DMS114 treated with DMSO at 0.1 percent for 48 hours (cell line): ENCODE measurements around the gene PON2.
A peak's percentile ranks its signal among the peaks of the same experiment; 100 is the strongest.
"Not testable (repeated sequence)": the region's sequence is repeated elsewhere in the genome, so short reads cannot be mapped to it uniquely, and the experiment has no call there.

ENCODE experiments used
- DNase-seq: peaks from one replicate; lab custom pipeline; 2025; ENCODE audit not compliant: unreplicated experiment; lab: John Stamatoyannopoulos, UW

PON2 gene

DNA sequence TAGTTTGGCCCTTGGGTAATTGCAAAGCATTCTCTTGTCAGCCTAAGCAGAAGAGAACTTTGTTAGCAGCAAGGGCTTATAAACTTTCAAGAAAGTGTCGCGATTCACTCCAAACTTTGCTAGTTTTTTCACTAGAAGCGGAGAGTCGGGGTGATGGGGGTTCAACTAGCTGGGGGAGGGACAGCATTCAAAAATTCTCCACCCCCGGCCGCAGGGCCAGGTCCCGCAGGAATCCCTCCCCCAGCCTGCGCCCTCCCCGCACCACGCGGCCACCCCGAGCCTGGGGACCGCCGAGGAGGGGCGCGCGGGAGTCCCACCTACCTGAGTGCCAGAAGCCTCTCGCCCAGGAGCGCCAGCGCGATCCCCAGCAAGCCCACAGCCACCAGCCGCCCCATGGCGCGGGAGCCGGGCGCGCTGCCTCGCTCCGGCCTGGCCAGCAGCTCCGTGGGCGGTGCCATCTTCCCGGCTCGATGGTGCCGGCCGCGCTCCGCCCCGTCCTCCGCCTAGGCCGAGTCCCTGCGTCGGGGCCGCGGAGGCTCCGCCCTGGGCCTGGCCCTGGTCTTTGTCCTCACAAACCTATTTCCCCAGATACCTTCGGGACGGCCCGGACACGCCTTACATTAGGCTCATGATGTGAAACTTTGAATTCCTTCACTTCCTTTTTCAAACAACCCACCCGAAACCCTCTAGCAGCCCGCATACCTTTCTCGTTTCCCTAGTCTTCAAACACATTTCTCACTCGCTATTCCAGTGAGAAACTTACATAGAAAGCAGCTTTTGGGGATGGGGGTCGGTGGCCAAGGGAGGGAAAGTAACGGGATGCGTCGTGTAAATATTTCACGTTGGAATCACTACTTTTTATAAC is at the start of gene PON2:
Gene PON2 (minus strand): TSS at position 472 of the 865 bp plus-strand sequence. CDS start 77 bp downstream, at position 395.
- peak; percentile 54 for DNase-seq

DNA sequence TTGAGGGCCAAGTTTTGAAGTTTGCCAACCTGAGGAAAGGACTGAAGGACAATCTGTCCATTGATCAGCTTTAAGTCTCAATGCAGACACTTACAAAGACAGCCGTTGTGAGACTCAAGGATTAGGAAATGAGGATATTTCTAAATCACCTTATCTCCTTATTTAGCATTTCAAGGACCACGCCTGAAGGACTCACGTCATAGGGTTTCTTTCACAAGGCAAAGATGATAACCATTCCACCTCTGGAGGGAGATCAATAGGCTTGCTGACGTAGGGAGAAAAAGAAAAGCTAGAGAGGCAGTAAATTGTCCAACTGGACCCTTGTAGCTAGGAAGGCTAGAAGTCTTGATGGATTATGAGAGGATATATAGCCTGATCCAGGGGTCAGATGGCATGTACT is 47.6 kb upstream of the PON2 start:
- no peak for DNase-seq

DNA sequence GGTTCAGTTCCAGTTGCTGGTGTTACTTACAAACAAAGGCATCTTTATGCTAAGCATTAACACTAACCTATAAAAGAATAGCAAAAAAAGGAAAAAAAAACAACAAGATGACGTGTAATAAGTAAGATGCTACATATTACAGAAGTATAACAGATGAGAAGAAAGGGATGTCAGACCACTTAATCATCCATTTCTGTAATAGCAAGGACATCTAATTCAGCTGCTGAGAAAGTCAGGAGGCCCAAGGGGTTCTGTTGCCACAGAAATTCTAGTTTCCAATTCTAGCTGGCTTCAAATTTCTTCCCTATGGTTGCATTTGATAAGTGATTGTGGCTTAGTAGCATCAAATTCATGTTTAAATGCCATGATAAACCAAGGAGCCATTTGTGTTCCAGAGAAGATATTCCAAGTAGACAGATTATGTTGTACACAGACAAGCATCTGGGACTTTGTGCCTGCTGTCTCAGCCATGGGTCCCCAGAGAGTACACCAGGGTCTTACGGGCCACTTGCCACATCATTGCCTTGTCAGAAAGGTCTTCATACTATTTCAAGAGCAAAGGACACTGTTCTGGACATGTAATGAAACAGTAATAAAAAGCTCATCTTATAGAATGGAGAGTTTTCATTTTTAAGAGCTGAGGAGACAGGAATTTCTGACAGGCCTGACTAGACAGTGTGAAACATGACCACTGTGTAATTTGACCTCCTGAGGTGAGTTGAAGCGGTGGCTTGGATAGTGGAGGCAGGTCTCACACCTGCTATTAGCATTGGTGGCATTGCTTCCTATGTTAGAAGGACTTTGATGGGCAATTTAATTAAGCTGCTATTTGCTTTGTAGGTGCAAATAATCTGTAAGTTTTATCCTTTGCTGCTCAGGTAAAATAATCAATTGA is 46.7 kb upstream of the PON2 start:
- DNase-seq = no peak

DNA sequence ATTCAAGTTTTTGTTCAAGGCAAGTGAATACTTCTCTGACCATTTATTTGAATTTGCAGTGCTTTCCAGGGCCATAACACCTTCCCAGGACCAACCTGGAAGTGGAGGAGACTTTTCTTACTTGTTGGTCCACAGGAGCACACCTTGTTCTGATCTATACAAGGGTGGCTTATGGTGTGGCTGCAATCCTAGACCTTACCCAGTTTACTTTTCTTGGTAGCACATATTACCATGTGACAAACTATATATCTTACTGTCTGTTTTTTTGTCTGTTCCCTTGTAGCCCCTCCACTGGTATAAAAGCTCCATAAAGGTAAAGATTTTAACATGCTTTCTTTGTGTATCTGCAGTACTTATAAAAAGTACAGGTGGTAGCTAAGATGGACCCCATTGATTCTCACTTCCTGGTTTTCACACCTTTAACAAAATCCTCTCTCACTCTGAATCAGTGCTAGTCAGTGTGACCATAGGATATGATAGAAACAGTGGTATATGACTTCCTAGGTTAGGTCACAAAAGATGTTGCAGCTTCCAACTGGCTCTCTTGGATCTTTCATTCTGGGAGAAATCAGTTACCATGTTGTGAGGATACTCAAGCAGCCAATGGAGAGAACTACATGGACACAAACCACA is 45.3 kb upstream of the PON2 start:
- no peak for DNase-seq

DNA sequence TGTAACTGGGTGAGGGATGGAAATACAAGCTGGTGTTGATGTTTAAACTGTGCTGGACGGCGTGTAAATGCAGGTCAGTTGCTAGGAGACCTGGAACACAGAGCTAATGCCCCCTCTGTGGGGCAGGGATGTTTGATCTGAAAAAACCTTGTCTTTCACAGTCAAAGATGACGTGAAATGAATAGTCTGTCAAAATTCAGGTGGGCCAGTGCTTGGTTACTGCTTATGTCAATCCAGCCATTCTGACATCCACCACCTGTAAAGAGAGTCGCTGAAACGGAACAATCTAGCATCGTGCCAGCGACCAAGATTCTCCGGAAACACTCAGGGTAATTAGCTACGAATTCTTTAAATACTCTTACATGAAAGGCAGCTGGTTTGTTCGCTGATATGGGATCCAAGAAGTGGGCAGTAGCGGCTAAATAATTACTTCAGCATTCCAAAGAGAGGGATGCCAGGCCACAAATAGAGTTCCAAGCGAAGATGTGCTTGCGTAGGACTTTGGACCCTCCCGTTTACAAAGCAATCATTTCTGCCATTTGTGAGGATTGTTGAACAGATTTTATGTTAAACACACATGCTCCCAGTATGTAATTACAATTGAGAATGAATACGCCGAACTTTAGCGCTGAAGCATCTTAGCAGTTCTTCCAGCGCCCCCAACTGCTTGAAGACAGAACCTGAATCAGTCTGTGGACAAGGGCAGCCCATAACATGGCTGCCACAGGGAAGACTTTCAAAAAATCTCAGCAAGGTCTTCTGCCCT is 43.6 kb upstream of the PON2 start:
- peak; percentile 46 for DNase-seq

DNA sequence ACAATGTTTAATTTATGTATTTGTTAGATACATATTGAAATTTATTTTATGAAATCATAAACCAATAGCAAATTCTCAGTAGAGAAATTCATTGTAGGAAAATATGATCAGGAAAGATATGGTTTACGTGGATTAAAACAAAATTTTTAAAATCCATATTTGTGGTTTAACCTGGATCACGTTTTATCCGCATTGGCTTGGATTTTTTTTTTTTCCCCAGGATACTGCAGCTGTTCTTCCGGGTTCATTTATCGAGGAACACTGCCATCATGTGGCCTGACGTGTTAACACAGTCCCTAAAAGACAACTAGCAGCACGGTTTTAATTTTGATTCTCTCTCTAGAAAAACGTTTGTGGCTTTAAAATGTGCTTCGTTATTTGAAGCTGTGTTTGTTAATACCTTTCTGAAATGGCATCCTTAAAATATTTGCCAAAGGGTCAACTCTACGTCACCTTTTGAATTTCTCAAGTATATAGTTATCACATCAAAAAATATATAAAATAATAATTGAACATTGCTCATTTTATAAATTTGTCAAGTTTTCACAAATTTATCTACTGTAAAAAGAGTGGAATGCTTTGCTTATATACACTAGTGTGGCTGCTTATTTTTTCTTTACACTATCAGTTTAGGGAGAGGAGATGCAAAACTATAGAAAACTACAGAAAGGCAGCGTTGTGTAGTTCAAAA is 42.2 kb upstream of the PON2 start:
- peak; percentile 52 for DNase-seq

DNA sequence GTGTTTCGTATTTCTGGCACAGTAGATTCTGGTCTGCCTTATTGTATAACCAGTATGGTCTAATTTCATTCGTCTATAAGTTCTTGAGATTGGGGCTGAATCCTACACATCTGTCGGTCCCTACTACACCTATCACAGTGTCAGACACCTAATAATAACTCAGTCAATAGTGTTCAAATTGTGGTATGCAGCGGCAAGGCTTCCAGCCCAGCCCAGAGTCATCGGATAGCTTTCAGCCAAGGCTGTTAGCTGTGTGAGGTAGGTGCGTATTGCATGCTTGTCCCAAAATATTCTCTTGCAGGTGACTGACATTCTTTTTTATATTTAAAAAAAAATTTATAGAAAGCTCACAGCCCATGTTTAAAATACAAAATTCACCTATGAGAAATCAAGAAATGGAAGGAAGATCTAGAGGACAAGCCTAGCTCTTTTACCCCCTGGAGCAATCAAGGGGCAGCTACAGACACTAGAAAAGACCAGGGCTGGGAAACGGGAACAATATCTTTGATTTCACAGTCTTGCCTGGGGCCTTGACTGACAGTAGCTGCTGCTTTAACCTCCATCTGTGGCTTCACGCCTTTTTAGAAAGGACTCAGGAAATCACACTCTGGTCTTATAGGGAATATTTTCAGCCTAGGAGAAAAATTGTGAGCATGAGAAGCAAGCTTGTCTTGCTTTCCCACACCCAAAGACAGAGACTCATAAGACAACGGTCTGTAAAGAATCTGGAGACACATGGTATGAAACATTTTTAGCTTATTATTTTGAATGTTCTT is 41.4 kb upstream of the PON2 start:
- no peak for DNase-seq

DNA sequence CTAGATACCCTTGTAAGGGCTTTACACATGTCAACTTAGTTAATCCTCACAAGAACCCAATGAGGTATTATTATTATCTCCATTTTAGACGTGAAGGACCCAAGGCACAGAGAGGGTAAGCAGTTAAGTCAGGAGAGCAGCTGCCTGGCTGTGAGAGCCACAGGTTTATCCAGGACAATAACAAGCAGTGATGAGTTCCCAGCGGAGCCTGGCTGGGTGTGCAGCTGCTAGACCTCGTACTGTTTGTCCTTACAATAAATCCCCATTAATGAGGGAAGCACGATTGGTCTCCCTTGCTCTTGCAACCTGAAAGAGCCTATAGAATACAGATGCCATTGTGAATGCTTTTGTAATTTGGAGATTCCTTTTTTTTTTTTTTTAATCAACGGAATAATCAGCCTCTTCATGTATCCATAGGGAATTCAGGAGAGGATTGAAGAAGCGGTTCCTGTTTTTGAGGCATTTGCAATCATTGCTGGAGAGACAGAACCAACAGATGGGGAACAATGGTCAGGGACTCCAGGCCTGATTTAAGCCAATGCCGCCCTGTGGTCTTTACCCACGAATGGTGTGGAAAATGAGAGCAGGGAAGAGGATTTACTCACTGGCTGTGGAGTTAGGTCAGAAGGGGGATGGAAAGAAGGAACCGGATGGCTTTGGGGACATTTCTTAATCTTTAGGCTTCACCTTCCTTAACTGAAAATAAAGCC is 38.6 kb upstream of the PON2 start:
- DNase-seq = no peak

DNA sequence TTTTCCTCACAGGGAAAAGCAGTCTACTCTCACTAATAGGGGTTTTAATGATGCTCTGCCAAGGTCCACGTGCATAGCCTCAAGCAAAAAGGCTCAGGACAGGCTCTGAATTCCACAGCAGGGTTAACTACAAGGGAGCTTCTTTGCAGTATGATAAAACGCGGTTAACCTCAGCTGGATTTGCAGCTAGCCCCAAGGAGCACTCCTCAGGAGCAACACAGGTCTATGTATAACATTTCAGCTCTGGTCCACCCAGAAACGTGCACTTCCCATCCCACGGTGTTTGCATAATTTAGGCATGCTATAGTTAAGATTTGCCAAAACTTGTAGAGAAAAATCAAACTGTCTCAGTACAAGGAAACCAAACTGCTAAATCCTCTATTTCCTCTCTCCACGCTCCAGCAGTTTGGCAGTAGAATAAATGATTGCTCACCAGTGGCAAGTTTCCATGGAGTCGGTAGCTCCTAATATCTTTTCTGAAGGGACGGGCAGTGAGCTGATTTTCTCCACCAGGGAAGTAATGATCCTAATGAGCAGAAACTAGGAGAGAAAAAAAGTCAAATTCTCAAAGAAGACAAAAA is 37.8 kb upstream of the PON2 start:
- DNase-seq = no peak

DNA sequence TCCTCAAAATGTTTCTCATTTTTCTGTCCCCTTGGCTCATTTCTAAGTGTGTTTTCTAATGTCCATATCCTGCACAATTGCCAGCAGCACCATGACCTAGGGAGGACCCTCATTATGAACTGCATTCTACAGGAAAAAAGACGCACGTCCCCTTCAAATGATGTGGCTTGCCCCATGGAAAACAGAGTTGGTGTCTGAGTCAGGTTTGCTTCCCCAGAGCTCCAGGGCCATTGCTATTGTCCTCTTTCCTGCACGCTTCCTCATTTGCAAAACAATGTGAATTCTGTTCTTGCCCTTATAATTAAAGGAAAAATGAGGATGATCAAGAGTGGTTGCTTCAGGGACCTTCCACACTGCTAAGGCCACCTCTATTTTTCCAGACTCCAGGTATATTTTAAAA is 36.2 kb upstream of the PON2 start:
- no peak for DNase-seq

DNA sequence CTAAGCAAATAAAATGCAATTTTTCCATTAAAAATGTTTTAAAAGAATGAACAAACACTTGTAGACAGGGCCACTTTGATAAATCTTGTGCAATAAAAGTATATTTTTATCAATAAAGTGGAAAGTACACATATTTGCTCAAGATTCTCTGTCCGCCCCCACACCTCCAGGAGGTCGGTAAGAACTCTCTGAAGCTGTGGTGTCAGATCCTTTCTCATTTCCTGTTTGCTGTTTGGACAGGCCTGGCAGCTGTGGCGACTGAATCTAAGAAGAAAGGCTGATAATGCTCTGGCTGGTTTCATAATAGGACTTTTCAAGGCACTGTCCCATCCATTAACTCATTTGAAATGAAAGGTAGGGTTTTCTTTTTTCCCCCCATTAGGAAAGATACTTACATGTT is 35.6 kb upstream of the PON2 start:
- no peak for DNase-seq

DNA sequence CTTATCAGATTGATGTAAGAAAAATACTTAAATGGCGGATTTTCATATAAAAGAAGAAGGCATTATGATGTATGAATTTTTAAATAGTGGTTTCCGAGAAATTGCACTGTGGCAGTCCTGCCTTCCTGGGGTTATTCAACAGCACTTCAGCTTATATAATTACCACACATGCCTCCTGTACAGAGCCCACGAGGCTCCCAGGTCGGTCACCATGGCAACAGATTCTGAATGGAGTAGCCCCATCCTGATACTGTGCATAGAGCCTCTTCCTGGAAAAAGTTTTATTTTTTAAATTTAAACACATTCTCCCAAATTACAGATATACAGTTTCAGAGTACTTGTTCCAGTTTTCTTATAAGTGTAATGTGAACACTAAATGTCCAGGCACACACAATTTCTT is 35.0 kb upstream of the PON2 start:
- no peak for DNase-seq

DNA sequence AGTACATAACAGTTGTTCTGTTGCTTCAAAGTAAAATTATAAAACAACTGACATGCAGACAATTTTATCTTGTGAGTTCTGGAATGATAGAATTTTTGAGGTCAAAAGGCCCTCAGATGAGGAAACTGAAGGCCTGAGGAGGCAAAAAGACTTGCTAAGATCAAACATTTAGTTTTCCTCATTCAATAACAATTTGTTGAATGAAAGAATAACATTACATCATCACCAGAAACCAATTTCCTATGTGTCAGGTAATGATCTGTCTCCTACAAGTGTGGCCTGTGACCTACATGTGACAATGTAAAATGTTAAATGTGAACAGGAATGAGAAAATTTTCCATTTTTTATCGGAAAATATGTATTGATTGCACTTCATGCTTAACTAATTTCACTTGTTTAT is 34.4 kb upstream of the PON2 start:
- DNase-seq = no peak

DNA sequence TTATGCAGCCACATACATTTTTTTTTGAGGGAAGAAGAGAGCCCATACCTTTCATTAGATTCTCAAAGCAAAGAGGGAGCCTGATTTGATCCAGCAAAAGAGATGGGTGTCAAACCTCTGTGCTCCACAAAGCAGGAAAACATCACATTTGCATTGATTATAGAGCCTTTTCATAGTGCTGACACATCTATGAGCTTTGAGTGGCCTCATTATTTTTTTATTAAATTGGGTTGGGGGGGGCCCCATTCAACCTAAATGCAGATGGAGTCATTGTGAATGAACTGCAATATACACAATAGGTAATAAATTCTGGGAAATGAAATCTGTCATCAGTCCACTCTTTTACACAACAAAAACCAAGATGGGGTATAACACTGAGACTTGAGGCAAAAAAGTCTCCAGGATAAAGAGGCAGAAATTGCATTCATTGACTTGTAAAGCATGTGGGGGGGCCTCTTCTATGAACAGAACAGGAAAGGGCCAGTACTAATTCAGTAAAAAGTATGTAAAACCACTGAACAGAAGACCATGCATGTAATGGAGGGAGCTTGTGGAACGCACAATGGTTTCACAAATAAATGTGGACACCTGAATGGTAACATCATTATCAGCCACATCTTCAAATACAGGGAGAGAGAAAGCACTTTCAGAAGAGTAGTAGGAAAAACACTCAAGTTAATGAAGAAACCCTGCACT is 33.2 kb upstream of the PON2 start:
- DNase-seq = no peak

DNA sequence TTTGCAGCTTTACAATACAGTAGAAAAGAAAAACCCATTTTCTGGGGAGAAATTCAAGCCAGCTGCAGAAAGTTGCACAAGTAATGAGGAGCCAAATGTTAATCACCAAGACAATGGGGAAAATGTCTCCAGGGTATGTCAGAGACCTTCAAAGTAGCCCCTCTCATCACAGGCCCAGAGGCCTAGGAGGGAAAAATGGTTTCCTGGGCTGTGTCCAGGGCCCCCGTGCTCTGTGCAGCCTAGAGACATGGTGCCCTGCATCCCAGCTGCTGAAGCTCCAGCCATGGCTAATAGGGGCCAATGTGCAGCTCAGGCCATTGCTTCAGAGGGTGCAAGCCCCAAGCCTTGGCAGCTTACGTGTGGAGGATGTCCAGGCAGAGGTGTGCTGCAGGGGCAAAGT is 25.8 kb upstream of the PON2 start:
- DNase-seq = not testable (repeated sequence)

DNA sequence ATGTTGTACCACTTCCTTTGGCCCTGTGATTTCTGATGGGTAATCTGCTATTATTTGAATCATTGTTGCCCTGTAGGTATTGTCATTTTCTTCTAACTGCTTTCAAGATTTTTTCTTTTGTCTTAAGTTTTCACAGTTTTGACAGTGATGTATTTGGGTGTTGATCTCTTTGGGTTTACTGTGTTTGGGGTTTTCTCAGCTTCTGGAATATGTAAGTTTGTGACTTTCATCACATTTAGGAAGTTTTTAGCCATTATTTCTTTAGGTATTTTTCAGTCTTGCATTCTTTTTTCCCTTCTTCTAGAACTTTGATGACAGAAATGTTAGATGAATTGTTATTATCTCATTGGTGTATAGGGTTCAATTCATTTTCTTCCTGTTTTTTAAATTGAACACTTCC is 23.1 kb upstream of the PON2 start:
- no peak for DNase-seq

DNA sequence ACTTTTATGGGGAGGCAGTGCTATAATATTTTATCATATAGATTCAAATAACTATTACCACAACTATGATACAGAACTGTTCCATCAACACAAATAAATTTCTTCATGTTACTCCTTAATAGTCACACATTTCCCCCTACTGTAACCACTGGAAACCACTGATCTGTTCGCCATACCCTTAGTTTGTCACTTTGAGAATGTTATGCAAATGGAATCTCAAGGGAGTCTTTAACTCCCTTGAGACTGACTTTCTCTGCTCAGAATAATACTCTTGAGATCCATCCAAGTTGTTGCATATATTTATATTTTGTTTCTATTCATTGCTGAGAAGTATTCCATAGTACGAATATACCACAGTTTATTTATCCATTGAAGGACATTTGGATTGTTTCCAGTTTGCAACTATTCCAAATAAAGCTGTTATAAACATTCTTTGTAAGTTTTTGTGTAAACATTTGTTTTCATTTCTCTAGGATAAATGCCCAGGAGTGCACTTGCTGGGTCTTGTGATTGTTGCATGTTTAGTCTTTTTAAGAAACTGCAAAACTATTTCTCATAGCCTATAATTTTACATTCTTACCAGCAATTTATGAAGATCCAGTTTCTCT is 19.7 kb upstream of the PON2 start:
- no peak for DNase-seq

DNA sequence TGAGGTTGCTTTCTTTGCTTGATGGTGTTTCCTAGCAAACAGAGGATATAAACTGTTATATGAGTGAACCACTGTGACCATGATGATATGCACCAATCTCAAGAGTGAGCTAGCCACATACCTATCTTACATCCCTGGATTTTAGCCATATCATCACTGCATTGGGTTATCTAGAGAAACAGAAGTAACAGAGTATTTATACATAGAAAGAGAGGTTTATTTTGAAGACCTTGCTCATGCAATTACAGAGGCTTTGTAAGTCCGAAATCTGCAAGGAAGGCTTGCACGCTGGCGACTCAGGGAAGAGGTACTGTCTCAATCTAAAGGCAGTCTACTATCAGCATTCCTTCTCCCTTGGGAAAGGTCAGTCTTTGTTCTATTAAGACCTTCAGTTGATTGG is 11.8 kb upstream of the PON2 start:
- no peak for DNase-seq
